Retinal pigment epithelial cell (primary cell): ENCODE results near the gene BTG4.

Source experiments
- DNase-seq: peaks from one replicate; pipeline ENCODE4 v3.0.0-alpha.2; 2010; ENCODE audit warnings: low read depth
- H3K4me3 ChIP-seq: 2 replicates; pipeline ENCODE4 v1.5.1; 2011; ENCODE audit warnings: mild to moderate bottlenecking, low read length, control low read depth, moderate library complexity
- CTCF ChIP-seq: conservative IDR thresholded peaks from 2 replicates; pipeline ENCODE4 v1.5.1; 2011; ENCODE audit warnings: low read depth, low read length, control low read depth, inconsistent platforms

BTG4 gene

DNA sequence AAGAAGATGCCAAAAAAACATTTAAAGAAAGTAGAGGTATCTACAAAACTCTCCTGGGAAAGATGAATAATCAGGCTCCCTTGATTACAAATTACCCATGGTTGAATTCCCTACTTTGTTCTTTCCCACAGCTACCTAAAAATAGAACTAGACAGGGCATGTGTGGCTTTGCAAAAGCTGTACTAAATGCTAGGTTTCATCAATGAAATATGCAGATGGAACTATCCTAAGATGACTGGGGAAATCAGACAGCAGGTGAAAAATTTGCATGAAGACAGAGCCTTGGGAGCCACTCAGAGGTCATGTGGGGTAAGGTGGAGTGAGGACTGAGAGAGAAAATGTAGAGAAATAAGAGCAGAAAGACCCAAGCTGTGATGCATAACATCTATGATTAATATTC, 43.1 kb upstream of the BTG4 start:
- peak; percentile 49 for DNase-seq
- no peak overlapping the region for H3K4me3 ChIP-seq
- no peak for TF ChIP-seq CTCF

DNA sequence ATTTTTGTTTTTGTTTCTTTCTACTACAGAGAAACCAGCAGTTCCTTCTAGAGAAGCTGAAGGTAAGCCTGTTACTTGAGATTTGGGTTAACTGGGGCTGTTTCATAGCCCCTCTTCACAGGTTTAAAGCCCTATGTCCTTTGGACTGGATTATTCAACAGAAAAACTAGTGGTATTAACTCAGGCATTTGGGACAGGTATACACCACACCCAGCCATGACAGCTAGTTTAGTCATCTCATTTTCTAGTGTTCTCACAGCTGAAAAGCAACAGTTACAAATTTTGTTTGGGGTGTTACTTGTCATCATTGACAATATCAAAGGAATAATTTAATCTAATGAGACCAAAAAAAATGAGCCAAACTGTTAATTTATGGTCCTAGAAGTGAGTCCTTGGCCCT, 42.3 kb upstream of the BTG4 start:
- TF ChIP-seq CTCF: no peak
- DNase-seq: no peak
- H3K4me3 ChIP-seq: no peak overlapping the region

DNA sequence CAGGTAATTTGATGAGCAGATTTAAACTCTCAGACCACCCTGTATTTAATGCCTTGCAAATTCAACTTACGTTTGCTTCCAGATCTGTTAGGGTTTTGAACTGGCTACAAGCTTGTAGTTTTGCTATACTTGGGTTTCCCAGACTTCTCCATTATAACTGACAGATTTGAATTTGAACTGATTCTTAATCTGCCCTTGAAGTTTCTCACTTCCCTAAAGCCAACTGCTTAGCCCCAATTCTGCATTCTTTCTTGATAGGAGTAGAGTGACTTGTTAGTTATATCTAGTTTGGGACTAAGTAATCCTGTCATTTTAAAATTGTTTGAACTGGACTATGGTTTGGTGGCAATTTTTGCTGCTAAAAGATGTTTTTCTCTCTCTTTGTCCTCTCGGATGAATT, 38.1 kb upstream of the BTG4 start:
- H3K4me3 ChIP-seq: no peak overlapping the region
- no peak for DNase-seq
- TF ChIP-seq CTCF: no peak

DNA sequence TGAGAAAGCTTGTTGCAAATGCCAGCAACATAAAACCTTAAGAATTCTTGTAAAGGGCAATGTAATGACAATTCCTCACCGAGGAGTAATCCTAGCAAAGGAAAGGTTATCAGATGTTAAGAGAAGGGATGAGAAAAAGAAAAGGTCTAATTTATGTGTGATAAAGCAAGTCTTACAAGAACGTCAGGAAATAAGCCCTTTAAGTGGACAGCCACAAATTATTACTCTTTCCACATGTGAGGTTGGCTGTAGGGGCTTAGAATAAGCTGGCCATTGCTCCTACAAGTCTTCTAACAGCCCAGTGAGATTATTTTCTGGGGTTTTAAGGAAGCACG, 37.6 kb upstream of the BTG4 start:
- no peak for TF ChIP-seq CTCF
- H3K4me3 ChIP-seq: no peak overlapping the region
- no peak for DNase-seq

GRCh38 chr11:111549196-111549868, 37.1 kb upstream of the BTG4 start:
- no peak overlapping the region for H3K4me3 ChIP-seq
- no peak for TF ChIP-seq CTCF
- DNase-seq: no peak

DNA sequence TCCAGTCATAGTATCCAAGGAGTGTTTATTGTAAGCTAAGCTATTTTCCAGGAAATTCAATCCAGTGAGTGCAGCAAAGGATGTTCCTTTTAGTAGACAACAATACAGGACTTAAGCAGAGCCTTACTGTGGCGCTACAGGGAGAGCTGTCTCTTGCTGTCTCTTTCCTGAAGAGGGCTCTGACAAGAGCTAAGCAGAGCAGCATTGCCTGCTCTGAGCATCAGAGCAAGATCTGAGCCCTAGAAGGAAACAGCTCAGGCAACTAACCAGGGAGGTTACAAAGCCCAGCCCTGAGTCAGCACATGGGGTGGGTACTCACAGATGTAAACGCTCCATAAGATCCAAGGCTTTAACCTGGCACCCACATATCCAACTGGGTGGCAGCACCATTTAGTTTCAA, 36.3 kb upstream of the BTG4 start:
- DNase-seq: no peak
- H3K4me3 ChIP-seq: no peak overlapping the region
- TF ChIP-seq CTCF: no peak

DNA sequence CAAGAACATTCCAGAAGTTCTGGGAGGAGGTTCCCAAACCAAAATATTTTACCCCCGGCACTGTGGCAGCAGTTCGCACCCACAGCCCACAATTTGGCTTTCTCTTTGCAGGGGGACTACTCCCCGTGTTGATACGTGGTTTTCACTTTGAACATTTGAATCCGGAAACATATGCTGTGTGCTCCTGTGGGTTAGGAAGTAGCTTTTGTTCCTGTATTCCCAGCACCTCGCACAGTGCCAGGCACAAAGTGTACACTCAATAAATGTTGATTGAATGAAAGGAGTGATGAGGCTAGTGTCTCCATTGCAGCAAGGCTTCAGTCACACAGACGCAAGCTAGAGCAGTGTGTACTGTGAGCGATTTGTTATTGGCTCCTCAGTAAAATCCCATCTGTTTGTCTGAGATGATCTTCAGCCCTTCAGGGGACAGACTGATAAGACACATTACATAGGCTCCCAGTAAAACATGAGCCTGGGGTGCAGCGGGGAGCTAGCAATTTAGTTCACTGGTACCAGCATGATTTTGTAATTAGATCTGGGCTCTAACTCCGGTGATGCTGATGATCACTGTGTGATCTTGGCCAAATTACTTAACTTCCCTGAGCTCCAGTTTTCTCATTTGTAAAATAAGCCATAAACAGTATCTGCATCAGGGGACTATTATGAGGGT, 30.6 kb upstream of the BTG4 start:
- TF ChIP-seq CTCF: no peak
- DNase-seq: no peak
- H3K4me3 ChIP-seq: no peak overlapping the region
